ENCODE data around the gene INTU.

INTU gene

DNA sequence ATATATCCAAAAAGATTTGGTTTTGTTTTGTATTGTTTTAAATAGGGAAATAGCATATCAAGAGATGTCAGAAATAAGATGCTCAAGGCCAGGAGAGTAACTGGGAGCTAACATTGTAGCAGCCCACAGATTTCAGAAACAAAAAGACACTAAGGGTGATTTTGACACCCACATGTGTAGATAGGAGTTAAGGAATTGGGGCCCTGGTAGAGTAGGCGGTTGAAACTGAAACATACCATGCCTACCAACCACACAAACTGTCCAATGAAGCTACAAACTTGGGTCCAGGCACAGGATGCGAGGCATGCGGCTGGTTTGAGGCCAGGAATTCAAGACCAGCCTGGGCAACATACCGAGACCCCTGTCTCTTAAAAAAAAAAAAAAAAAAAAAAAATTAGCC is 143.1 kb downstream of the INTU start:
- TF ChIP-seq, protein P1, sequence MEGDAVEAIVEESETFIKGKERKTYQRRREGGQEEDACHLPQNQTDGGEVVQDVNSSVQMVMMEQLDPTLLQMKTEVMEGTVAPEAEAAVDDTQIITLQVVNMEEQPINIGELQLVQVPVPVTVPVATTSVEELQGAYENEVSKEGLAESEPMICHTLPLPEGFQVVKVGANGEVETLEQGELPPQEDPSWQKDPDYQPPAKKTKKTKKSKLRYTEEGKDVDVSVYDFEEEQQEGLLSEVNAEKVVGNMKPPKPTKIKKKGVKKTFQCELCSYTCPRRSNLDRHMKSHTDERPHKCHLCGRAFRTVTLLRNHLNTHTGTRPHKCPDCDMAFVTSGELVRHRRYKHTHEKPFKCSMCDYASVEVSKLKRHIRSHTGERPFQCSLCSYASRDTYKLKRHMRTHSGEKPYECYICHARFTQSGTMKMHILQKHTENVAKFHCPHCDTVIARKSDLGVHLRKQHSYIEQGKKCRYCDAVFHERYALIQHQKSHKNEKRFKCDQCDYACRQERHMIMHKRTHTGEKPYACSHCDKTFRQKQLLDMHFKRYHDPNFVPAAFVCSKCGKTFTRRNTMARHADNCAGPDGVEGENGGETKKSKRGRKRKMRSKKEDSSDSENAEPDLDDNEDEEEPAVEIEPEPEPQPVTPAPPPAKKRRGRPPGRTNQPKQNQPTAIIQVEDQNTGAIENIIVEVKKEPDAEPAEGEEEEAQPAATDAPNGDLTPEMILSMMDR (conservative IDR thresholded peaks at IDR 0.05; ENCODE audit: control insufficient read depth, insufficient read depth, low read depth, low read length), result no peak
- DNase-seq (ENCODE audit: low read depth), result no peak
- no peak overlapping the region for H3K4me3 ChIP-seq (ENCODE audit: control insufficient read depth, low read depth, low read length)
